K562 (cell line): ENCODE data around the gene SYTL2. TPM values are rescaled to one million over a fixed set of nuclear protein-coding genes. Genes with fewer than 3 reads are reported as not detected.

Experiments used
- CXXC5 ChIP-seq: fragments of 250-450 bp; sonication (Bioruptor Pico); IDR thresholded peaks from 2 replicates; pipeline ENCODE4 v1.8.0; 2022; ENCODE audit warnings: inconsistent platforms, mild to moderate bottlenecking, moderate library complexity
- DEAF1 ChIP-seq: fragments of 450-650 bp; formaldehyde crosslinking; IDR thresholded peaks from 2 replicates; pipeline ENCODE4 v1.4.0; 2020; ENCODE audit warnings: mild to moderate bottlenecking, moderate library complexity
- FIP1L1 ChIP-seq: fragments of 200-400 bp; formaldehyde crosslinking; IDR thresholded peaks from 2 replicates; pipeline ENCODE4 v1.6.1; 2018; ENCODE audit warnings: mild to moderate bottlenecking, low read depth, low read length; ENCODE audit not compliant: poor library complexity, severe bottlenecking
- GTF2A2 ChIP-seq: IDR thresholded peaks from 2 replicates; pipeline ENCODE4 v1.6.1; 2016; ENCODE audit warnings: mild to moderate bottlenecking, missing genetic modification characterization, missing compliant biosample characterization
- KLF1 ChIP-seq: fragments of 450-650 bp; IDR thresholded peaks from 2 replicates; pipeline ENCODE4 v1.6.1; 2016; ENCODE audit warnings: missing genetic modification characterization, missing compliant biosample characterization
- MAX ChIP-seq: sonication (generic); formaldehyde crosslinking; IDR thresholded peaks from 2 replicates; pipeline ENCODE4 v1.9.0; 2022; ENCODE audit warnings: mild to moderate bottlenecking, missing genetic modification reagents
- MNT ChIP-seq, 2 experiments: fragments of 450-650 bp; conservative IDR thresholded peaks; 2 replicates each; pipeline ENCODE4 v1.6.1; 2017; ENCODE audit warnings: mild to moderate bottlenecking in 2 of 2, moderate library complexity in 2 of 2
- MXI1 ChIP-seq: IDR thresholded peaks from 2 replicates; pipeline ENCODE4 v1.6.1; 2011; ENCODE audit warnings: low read depth, mild to moderate bottlenecking, improper control_type of control experiment, low read length
- PML ChIP-seq: IDR thresholded peaks from 2 replicates; pipeline ENCODE4 v1.6.1; 2012; ENCODE audit warnings: low read length, inconsistent platforms
- POLR2B ChIP-seq: fragments of 450-650 bp; IDR thresholded peaks from 2 replicates; pipeline ENCODE4 v1.6.1; 2018; ENCODE audit warnings: low read depth; ENCODE audit not compliant: partially characterized antibody
- RB1 ChIP-seq: fragments of 450-650 bp; IDR thresholded peaks from 2 replicates; pipeline ENCODE4 v1.6.1; 2017; ENCODE audit warnings: low read depth, mild to moderate bottlenecking
- RBM14 ChIP-seq: fragments of 200-400 bp; formaldehyde crosslinking; IDR thresholded peaks from 2 replicates; pipeline ENCODE4 v1.6.1; 2018; ENCODE audit warnings: low read depth, mild to moderate bottlenecking, low read length, moderate library complexity, borderline replicate concordance; ENCODE audit not compliant: insufficient read depth
- TCF15 ChIP-seq: fragments of 250-450 bp; sonication (Bioruptor Pico); IDR thresholded peaks from 2 replicates; pipeline ENCODE4 v1.8.0; 2022; ENCODE audit warnings: moderate library complexity, mild to moderate bottlenecking, inconsistent platforms
- THRAP3 ChIP-seq: fragments of 450-650 bp; IDR thresholded peaks from 2 replicates; pipeline ENCODE4 v1.6.1; 2016; ENCODE audit warnings: mild to moderate bottlenecking, inconsistent platforms, borderline replicate concordance
- TRIM25 ChIP-seq: fragments of 450-650 bp; IDR thresholded peaks from 2 replicates; pipeline ENCODE4 v1.7.0; 2016; ENCODE audit warnings: borderline replicate concordance
- ZNF395 ChIP-seq: fragments of 200-800 bp; sonication (Bioruptor generic); IDR thresholded peaks from 2 replicates; pipeline ENCODE4 v1.6.1; 2017; ENCODE audit warnings: missing genetic modification characterization, missing compliant biosample characterization
- ZNF639 ChIP-seq, 2 experiments: fragments of 200-800 bp in 1 of 2; sonication (Bioruptor generic) in 1 of 2; sonication (generic) in 1 of 2; formaldehyde crosslinking in 1 of 2; IDR thresholded peaks in 1 of 2; conservative IDR thresholded peaks in 1 of 2; 2 replicates each; pipeline versions ENCODE4 v1.5.0 to v1.6.1; 2016 to 2020; ENCODE audit warnings: missing compliant biosample characterization in 1 of 2, missing genetic modification characterization in 1 of 2, missing genetic modification reagents in 1 of 2
- polyA plus RNA-seq, 8 experiments: library from polyadenylated mRNA; depleted of rRNA in 4 of 8; stranded (reverse) in 5 of 8; unstranded in 3 of 8; fragments of >200 nt; fragmentation: Nextera tagmentation in 2 of 8; fragmentation: Illumina TruSeq in 1 of 8; extraction: Ambion mirVana in 2 of 8; extraction: Trizol in 1 of 8; gene quantifications; 2 replicates each; pipeline versions ENCODE4 v1.2.1 to v1.2.3, GENCODE V29; 2011 to 2014; ENCODE audit warnings: inconsistent platforms in 1 of 8, missing spikeins in 1 of 8
- total RNA-seq, 7 experiments: library from RNA; depleted of rRNA in 6 of 7; stranded (reverse); fragments of >200 nt in 6 of 7; fragmentation: Illumina TruSeq in 2 of 7; extraction: Trizol in 2 of 7; gene quantifications; 2 replicates each; pipeline versions ENCODE4 v1.2.1 to v1.2.3, GENCODE V29; 2011 to 2021; ENCODE audit warnings: low replicate concordance in 1 of 7

SYTL2 gene
- total and polyA plus RNA-seq, 9 of the 15 experiments (the other 6 are each of a cell fraction or from before 2014, with no cell fraction given), result 0.05 to 0.57 (median 0.35) TPM

GRCh38 chr11:85663753-85664614 is 147.0 kb downstream of the SYTL2 start (continued):
- TF ChIP-seq ZNF639 (CRISPR knock-in tag; conservative IDR thresholded peaks at IDR 0.05 in 1 of 2, IDR thresholded peaks at IDR 0.05 in 1 of 2) (no peak), PML (no peak), MXI1 (no peak), DEAF1 (CRISPR knock-in tag) (no peak), ZNF395 (CRISPR knock-in tag) (no peak), RB1 (peak; percentile 40; the same call in 1 of the 2 replicates), MAX (0 out of 2 replicates have a peak, but pooled peaks have one; percentile 9), TRIM25 (no peak), CXXC5 (CRISPR knock-in tag) (no peak; the same call in none of the 2 replicates), RBM14 (no peak), THRAP3 (no peak), TCF15 (CRISPR knock-in tag) (no peak), MNT (conservative IDR thresholded peaks at IDR 0.05) (peak; percentile 9 to 41; a peak in 2 of 4 replicates), GTF2A2 (tag) (no peak), KLF1 (tag) (no peak), POLR2B (no peak), FIP1L1 (no peak)
